HepG2 (cell line): ENCODE data around the gene SIRPB2. TPM values are rescaled to one million over a fixed set of nuclear protein-coding genes. Genes with fewer than 3 reads are reported as not detected.
A peak's percentile ranks its signal among the peaks of the same experiment; 100 is the strongest.

ENCODE experiments used
- ARNT2 ChIP-seq: sonication (generic); formaldehyde crosslinking; IDR thresholded peaks from 2 replicates; pipeline ENCODE4 v1.8.0; 2022; ENCODE audit warnings: mild to moderate bottlenecking, low read depth, missing genetic modification reagents, moderate library complexity
- GMEB2 ChIP-seq: IDR thresholded peaks from 2 replicates; pipeline ENCODE4 v1.6.1; 2016; ENCODE audit warnings: missing biosample characterization, missing genetic modification reagents, low read depth
- HNF4A ChIP-seq: sonication (generic); formaldehyde crosslinking; IDR thresholded peaks from 2 replicates; pipeline ENCODE4 v1.4.0; 2020; ENCODE audit warnings: missing genetic modification reagents
- SMAD1 ChIP-seq: sonication (generic); formaldehyde crosslinking; IDR thresholded peaks from 2 replicates; pipeline ENCODE4 v1.4.0; 2020; ENCODE audit warnings: missing genetic modification reagents, low read depth, mild to moderate bottlenecking, borderline replicate concordance
- SMARCC2 ChIP-seq: fragments of 450-650 bp; IDR thresholded peaks from 2 replicates; pipeline ENCODE4 v1.6.1; 2017; ENCODE audit warnings: antibody characterized with exemption, mild to moderate bottlenecking
- SMC3 ChIP-seq: IDR thresholded peaks from 2 replicates; pipeline ENCODE4 v1.6.1; 2011; ENCODE audit warnings: low read length, improper control_type of control experiment
- ZEB1 ChIP-seq: IDR thresholded peaks from 2 replicates; pipeline ENCODE4 v1.6.1; 2012; ENCODE audit warnings: mild to moderate bottlenecking, low read depth, inconsistent platforms; ENCODE audit not compliant: insufficient replicate concordance
- ZFP37 ChIP-seq: sonication (generic); formaldehyde crosslinking; IDR thresholded peaks from 2 replicates; pipeline ENCODE4 v1.4.0; 2020; ENCODE audit warnings: missing genetic modification reagents, borderline replicate concordance
- ZNF20 ChIP-seq: sonication (generic); formaldehyde crosslinking; IDR thresholded peaks from 2 replicates; pipeline ENCODE4 v1.4.0; 2020; ENCODE audit warnings: mild to moderate bottlenecking, moderate library complexity, missing genetic modification reagents
- ZNF205 ChIP-seq: IDR thresholded peaks from 2 replicates; pipeline ENCODE4 v1.6.1; 2018; ENCODE audit warnings: missing biosample characterization, missing genetic modification reagents
- ZNF407 ChIP-seq: sonication (generic); formaldehyde crosslinking; IDR thresholded peaks from one replicate; pipeline ENCODE4 v1.5.1; 2020; ENCODE audit warnings: mild to moderate bottlenecking, missing genetic modification reagents; ENCODE audit errors: not compliant biosample characterization
- polyA plus RNA-seq, 8 experiments: library from polyadenylated mRNA; depleted of rRNA in 3 of 8; stranded (reverse) in 7 of 8; unstranded in 1 of 8; fragments of >200 nt; fragmentation: Illumina TruSeq in 4 of 8; extraction: Trizol in 4 of 8; gene quantifications; 2 replicates each; pipeline versions ENCODE4 v1.2.1 to v1.2.3, GENCODE V29; 2011 to 2016; ENCODE audit warnings: low read depth in 4 of 8, missing spikeins in 1 of 8, mixed read lengths in 1 of 8; ENCODE audit not compliant: insufficient read depth in 1 of 8
- total RNA-seq, 5 experiments: library from RNA; depleted of rRNA; stranded (reverse); fragments of >200 nt; fragmentation: Illumina TruSeq; extraction: Trizol; gene quantifications; 2 replicates each; pipeline ENCODE4 v1.2.3, GENCODE V29; 2016; ENCODE audit warnings: low read depth in 1 of 5
- TF ChIP-seq, protein P1 (sequence below): sonication (generic); formaldehyde crosslinking; IDR thresholded peaks from 2 replicates; pipeline ENCODE4 v1.4.0; 2020; ENCODE audit warnings: missing genetic modification reagents
- TF ChIP-seq, protein P2 (sequence below), 2 experiments: sonication (generic) in 1 of 2; formaldehyde crosslinking in 1 of 2; IDR thresholded peaks; 2 replicates each; pipeline versions ENCODE4 v1.4.0 to v1.6.1; 2018 to 2020; ENCODE audit warnings: missing genetic modification reagents in 2 of 2, borderline replicate concordance in 1 of 2, low read depth in 1 of 2, mild to moderate bottlenecking in 1 of 2, missing biosample characterization in 1 of 2

Gene SIRPB2
- total and polyA plus RNA-seq, 2 of the 13 experiments (the other 11 are each of a cell fraction or from before 2014, with no cell fraction given) = not detected

- TF ChIP-seq GMEB2 (no peak), SMAD1 (CRISPR knock-in tag) (peak; percentile 84; the same call in 1 of the 2 replicates), ZFP37 (CRISPR knock-in tag) (no peak), ZNF205 (CRISPR knock-in tag) (peak; percentile 79), ZEB1 (no peak), SMARCC2 (0 out of 2 replicates have a peak, but pooled peaks have one; percentile 34), ARNT2 (CRISPR knock-in tag) (0 out of 2 replicates have a peak, but pooled peaks have one; percentile 33), ZNF407 (CRISPR knock-in tag) (no peak), SMC3 (peak; percentile 94), HNF4A (CRISPR knock-in tag) (0 out of 2 replicates have a peak, but pooled peaks have one; percentile 3), ZNF20 (CRISPR knock-in tag) (no peak)
- TF ChIP-seq, protein P1, sequence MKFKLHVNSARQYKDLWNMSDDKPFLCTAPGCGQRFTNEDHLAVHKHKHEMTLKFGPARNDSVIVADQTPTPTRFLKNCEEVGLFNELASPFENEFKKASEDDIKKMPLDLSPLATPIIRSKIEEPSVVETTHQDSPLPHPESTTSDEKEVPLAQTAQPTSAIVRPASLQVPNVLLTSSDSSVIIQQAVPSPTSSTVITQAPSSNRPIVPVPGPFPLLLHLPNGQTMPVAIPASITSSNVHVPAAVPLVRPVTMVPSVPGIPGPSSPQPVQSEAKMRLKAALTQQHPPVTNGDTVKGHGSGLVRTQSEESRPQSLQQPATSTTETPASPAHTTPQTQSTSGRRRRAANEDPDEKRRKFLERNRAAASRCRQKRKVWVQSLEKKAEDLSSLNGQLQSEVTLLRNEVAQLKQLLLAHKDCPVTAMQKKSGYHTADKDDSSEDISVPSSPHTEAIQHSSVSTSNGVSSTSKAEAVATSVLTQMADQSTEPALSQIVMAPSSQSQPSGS = peak; percentile 89
- TF ChIP-seq, protein P2, sequence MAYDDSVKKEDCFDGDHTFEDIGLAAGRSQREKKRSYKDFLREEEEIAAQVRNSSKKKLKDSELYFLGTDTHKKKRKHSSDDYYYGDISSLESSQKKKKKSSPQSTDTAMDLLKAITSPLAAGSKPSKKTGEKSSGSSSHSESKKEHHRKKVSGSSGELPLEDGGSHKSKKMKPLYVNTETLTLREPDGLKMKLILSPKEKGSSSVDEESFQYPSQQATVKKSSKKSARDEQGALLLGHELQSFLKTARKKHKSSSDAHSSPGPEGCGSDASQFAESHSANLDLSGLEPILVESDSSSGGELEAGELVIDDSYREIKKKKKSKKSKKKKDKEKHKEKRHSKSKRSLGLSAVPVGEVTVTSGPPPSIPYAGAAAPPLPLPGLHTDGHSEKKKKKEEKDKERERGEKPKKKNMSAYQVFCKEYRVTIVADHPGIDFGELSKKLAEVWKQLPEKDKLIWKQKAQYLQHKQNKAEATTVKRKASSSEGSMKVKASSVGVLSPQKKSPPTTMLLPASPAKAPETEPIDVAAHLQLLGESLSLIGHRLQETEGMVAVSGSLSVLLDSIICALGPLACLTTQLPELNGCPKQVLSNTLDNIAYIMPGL (CRISPR knock-in tag; IDR thresholded peaks at IDR 0.05; ENCODE audit: borderline replicate concordance in 1 of 2, low read depth in 1 of 2) = peak; percentile 88 to 95
These were observed 21.2 kb downstream of the SIRPB2 start (continued) for GRCh38 chr20:1469925-1470571.
